ENCODE results near the gene JAKMIP1.
"Not testable (repeated sequence)": the region's sequence is repeated elsewhere in the genome, so short reads cannot be mapped to it uniquely, and the experiment has no call there.

The JAKMIP1 gene

DNA sequence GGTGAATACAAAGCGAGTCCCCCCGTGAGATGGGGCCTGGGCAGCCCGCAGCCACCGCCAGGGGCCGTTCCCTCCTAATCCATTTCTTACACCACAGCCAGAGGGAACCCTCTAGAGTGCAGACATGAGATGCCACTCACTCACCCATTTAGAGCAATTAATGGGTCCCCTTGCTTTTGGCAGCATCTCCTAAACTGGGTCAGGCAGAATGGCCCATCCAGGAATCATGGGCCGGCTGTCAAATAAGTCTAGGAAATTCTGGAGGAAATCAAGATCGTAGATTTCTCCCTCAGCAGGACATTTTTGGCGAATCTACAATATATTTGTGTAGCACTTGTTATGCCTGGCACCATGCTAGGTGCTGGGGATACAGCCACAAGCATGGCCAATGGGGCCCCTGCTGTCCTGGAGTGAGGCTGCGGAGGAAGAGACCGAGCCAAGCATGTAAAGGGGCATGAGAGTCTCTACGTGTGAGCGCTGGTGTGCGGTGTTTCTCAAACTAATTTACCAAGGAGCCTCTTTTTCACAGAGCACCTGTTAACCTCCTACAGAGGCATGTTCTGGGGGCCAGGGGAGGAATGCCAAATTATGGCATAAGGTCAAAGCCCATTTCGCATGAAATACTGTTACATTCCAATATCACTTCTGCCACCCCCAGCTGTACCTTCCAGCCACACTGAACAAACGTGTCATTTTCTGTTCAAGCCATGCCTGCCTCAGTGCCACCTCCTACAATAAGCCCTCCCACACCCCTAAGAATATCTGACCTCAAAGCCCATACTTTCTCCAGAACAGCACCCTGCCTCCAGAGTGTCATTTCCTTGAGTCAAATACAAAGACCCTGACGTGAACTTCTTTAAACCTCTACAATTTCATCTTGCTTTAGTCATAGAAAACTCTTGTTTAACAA is 28.1 kb upstream of the JAKMIP1 start:
- DNase-seq, result no peak

GRCh38 chr4:6227412-6228157 is 27.2 kb upstream of the JAKMIP1 start:
- DNase-seq, result no peak

DNA sequence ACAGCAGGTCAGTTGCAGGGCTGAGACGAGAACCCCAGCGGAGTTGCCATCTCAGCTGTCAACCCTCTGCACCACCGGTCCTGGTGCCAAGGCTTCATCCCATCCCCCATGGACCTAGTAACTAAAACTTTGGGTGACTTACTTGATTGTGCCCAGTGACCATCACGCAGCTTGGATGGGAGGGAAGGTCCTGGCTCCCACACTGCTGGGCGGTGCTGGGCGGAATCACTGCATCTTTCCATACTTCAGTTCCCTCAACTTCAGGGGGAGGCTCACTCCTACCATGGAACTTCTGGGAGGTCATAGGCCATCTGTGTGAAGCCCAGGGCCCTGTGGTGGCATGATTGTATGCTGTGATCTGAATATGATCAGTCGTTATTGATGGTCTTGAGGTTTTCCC is 26.2 kb upstream of the JAKMIP1 start:
- no peak for DNase-seq

GRCh38 chr4:6225469-6225868 is 25.1 kb upstream of the JAKMIP1 start:
- DNase-seq, result no peak

DNA sequence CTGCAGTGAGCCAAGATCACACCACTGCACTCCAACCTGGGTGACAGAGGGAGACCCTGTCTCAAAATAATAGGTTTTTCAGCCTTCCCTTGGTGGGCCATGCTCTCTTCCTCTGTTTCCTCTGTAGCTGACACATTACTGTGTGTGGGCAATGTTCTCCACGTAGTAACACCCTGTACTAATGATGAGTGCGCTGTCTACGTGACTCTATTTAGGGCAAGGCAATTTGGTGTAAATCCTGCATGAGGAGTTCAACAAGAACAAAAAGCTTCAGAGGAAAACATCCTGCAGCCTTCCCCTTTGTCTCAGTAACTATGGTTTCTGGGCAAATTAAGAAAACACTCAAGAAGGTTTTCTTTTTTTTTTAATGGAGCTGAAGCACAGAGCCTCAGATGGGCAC is 24.4 kb upstream of the JAKMIP1 start:
- DNase-seq, result no peak

GRCh38 chr4:6222761-6223292 is 22.5 kb upstream of the JAKMIP1 start:
- no peak for DNase-seq

DNA sequence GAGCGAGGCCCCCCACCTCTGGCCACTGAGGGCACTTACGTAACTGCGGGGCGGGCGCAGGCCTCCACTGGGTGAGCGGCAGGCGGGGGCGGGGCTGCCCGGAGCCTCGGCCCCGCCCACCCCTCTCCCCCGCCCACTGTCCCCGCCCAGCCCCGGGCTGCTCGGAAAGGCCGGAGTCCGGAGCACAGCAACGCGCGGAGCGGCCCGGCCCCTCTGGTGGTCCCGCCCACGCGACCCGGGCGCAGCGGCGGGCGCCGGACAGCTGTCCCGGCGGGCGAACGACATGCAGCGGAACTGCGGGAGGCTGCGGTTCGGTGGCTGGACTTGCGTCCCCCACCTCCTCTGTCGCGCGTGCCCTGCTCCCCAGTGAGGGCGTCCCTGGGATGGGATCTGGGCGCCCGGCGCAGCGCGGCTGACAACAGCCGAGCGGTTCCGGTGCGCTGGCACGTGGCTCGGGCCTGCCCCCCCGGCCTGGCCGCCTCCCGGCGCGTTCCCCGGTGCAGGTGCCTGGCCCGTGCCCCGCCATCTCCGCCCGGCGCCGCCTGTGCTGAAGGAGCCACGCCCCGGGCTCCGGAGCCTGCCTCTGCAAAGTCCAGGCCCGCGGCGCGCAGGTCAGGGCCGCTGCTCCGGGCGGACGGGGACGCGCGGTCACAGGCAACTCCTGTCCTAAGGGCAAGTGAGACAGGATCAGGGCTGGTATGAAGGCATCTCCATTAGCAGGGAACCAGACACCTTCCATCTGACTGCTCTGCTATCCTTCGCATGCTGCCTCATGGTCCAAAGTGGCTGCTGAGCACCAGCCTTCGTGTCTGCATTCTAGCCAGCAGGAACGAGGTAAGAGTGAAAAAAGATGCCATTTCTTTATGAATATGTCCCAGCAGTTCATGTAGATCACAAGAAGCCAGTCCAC is 21.8 kb upstream of the JAKMIP1 start:
- no peak for DNase-seq

DNA sequence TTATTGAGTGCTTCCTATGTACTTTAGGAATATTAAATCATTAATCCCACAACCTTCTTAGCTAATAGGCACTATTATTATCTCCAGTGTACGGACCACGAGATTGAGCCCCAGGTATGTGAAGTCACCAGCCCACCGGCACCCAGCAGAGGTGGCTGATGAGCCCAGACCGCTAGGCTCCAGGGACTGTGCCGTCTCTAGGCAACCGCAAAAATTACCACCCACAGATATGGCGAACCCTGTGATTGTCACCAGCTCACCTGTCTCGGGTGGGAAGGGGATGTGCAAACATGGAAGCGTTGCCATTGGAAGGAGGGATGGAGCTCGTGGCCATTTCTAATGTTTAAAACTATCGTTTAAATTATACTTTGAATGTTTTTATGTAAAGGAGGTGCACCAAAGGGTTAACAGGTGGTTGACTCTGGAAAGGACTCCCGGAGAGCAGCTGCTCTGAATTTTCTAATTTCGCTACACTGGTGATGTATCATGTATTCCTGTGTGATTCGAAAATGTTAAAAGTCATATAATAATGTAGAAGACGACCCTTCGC is 21.0 kb upstream of the JAKMIP1 start:
- no peak for DNase-seq

DNA sequence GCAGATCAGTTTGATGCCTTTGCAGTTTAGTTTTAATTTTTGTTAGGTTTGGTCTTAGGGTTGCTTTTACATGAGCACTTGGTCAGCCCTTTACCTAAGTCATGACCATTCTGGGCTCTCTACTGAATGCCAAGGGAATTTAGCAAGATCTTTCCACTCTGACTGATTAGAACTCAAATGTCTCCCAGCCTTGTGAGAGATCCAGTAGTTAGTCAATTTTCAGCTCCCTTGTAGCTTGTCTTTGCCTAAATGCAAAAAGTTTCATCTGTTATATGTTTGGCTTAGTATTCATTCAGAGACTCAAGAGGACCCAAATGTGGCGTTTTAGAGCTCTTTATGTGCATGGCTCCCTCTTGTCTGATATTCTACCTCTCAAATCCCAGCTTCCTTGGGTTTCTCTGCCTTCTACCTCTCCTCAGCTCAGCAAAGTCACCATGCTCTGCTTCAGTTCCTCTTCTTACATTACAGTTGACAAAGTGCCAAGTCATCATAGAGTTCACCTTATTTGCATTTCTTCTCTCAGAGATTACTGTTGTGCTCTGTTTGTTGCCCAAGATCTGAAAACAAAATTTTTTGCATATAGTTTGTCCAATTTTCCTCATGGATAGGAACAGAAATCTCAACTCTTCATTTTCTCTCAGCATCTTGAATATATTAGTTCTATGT is 17.5 kb upstream of the JAKMIP1 start:
- no peak for DNase-seq

DNA sequence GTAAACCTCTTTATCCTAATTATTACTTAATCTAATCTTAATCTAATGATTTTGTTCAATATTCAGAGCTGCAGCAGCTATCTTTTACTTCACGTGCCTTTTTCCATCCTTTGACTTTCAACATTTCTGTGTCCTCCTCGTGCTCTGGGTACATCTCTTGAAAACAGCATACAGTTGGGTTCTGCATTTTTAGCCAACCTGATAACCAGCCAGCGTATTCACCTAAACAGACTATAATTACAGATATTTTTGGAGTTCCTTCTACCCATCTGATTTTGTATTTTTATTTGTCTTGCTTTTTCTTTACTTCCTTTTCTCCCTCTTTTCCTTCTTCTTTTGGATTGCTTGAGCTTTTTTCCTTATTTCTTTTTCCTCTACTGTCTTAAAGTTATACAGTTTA is 16.2 kb upstream of the JAKMIP1 start:
- DNase-seq, result no peak

DNA sequence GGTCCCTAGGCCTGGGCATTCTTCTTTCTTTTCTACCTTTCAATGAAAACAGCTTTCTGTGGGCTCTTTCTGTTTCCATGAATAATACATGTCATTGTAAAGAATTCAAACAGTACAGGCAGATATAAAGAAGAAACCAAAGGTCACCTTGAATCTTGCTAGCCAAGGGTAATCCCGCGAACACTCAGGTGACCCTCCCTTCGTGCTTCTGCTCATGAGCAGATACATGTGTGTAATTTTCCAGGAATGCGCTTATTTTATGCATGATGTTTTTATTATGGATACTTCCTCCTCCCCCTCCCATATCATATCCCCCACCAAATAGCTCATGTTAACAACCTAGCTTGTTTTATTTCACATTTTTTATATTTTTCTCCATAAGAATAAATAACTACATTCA is 9.6 kb upstream of the JAKMIP1 start:
- no peak for DNase-seq

GRCh38 chr4:6209291-6209690 is 8.9 kb upstream of the JAKMIP1 start:
- not testable (repeated sequence) for DNase-seq

DNA sequence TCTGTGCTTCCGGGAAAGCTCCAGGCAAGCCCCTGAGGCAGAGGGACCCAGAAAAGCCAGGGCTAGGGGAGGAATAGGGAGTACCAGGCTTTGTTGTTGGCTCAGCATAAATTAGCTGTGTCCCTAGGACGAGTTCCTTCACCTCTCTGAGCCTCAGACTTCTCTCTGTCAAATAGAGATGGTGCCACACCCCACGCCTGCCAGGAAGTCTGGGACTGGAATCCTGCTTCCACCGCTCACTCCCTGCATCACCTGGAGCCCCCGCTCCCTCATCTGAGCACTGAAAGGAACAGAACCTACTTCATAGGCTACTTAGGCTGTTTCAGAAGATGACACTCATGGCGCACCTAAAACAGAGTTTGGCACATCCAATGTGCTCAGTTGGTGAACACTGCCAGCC is 8.1 kb upstream of the JAKMIP1 start:
- no peak for DNase-seq

GRCh38 chr4:6207602-6208001 is 7.3 kb upstream of the JAKMIP1 start:
- DNase-seq, result no peak

DNA sequence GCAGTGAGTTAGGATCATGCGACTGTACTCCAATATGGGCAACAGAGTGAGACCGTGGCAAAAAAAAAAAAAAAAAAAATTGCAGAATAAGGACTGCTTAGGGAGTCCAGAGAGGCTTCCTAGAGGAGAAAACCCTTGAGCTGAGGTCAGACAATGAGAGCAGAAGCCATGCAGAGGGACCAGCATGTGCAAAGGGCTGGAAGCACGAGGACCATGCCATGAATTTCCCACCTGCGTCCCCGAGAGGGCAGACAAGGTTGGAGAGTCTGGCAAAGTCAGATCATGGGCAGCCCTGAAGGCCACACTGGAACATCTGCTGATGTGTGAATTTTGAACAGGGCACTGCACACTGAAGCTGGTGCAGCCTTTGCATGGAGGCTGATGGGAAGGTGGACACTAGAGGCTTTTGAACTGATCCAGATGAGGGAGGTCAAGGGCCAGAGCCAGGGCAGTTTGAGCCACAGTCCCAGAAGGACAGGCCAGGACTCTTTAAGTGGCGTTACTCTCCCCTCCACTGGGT is 6.5 kb upstream of the JAKMIP1 start:
- DNase-seq, result no peak

- no peak for DNase-seq
Measured at GRCh38 chr4:6205973-6206372, 5.6 kb upstream of the JAKMIP1 start.

- DNase-seq, result no peak
Measured at GRCh38 chr4:6205567-6205931, 5.2 kb upstream of the JAKMIP1 start.

DNA sequence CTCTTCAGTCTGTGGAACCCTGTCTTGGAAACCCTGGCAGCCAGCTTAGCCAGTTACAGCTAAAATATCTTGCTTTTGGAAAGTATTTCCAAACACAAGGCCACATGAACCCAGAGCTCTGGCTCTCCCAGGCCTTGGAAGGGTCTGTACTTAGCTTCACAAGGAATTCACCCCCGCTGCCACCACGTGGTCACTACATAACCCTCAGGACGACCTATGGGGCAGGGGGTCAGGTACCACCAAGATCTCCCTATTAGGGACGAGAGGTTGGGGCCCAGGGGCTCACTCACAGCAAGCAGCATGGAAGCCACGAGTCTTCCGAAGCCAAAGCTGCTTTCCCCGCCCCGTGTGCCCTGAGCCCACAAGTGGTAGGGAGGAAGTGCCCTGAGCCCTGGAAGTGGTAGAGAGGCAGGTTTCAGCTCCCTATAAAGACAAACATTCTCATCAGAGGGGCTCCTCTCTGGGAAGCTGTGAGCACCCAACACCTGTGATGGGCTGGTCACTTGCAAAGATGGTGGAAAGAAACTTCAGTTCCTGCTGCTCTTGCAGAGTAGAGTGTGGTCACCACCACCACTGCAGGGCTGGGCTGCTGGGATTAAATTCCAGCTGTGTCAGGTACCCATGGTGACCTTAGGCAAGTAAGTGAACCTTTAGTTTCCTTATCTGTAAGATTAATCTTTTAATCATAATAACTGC is 4.7 kb upstream of the JAKMIP1 start:
- DNase-seq, result no peak

- DNase-seq, result no peak
Measured at GRCh38 chr4:6204098-6204497, 3.7 kb upstream of the JAKMIP1 start.

- DNase-seq, result no peak
Measured at GRCh38 chr4:6201580-6202091, 1.3 kb upstream of the JAKMIP1 start.

- DNase-seq, result no peak
Measured at GRCh38 chr4:6200922-6201362, 593 bp upstream of the JAKMIP1 start.

All from SW 1271 (cell line).